Effector CD8-positive, alpha-beta T cell (primary cell): ENCODE measurements around the gene RCAN2.
"Not testable (repeated sequence)": the region's sequence is repeated elsewhere in the genome, so short reads cannot be mapped to it uniquely, and the experiment has no call there.

Experiments
- DNase-seq: peaks from one replicate; lab custom pipeline; 2025; lab: John Stamatoyannopoulos, UW

The RCAN2 gene

GRCh38 chr6:46333481-46333880 lies 157.8 kb downstream of the RCAN2 start:
- DNase-seq, result no peak

- DNase-seq, result not testable (repeated sequence)
Measured at GRCh38 chr6:46332448-46332847, 158.8 kb downstream of the RCAN2 start.

GRCh38 chr6:46331461-46331860 lies 159.8 kb downstream of the RCAN2 start:
- DNase-seq, result no peak

GRCh38 chr6:46329568-46329967 lies 161.7 kb downstream of the RCAN2 start:
- no peak for DNase-seq

- DNase-seq, result no peak
Measured at GRCh38 chr6:46327779-46328178, 163.5 kb downstream of the RCAN2 start.

GRCh38 chr6:46325561-46326530 lies 165.4 kb downstream of the RCAN2 start:
- no peak for DNase-seq

- DNase-seq, result no peak
Measured at GRCh38 chr6:46324706-46325105, 166.5 kb downstream of the RCAN2 start.

- no peak for DNase-seq
Measured at GRCh38 chr6:46323966-46324622, 167.2 kb downstream of the RCAN2 start.

GRCh38 chr6:46323312-46323965 lies 167.8 kb downstream of the RCAN2 start:
- DNase-seq, result no peak

- DNase-seq, result no peak
Measured at GRCh38 chr6:46320505-46320904, 170.7 kb downstream of the RCAN2 start.

- DNase-seq, result no peak
Measured at GRCh38 chr6:46315589-46315988, 175.7 kb downstream of the RCAN2 start.

- no peak for DNase-seq
Measured at GRCh38 chr6:46312654-46313053, 178.6 kb downstream of the RCAN2 start.

GRCh38 chr6:46310196-46310595 lies 181.1 kb downstream of the RCAN2 start:
- no peak for DNase-seq

GRCh38 chr6:46306431-46306830 lies 184.8 kb downstream of the RCAN2 start:
- no peak for DNase-seq

GRCh38 chr6:46305833-46306232 lies 185.4 kb downstream of the RCAN2 start:
- no peak for DNase-seq

GRCh38 chr6:46305236-46305635 lies 186.0 kb downstream of the RCAN2 start:
- no peak for DNase-seq

- no peak for DNase-seq
Measured at GRCh38 chr6:46302816-46303215, 188.4 kb downstream of the RCAN2 start.

GRCh38 chr6:46302176-46302575 lies 189.1 kb downstream of the RCAN2 start:
- no peak for DNase-seq

GRCh38 chr6:46299253-46299652 lies 192.0 kb downstream of the RCAN2 start:
- DNase-seq, result no peak

GRCh38 chr6:46296586-46296985 lies 194.7 kb downstream of the RCAN2 start:
- no peak for DNase-seq

- DNase-seq, result no peak
Measured at GRCh38 chr6:46293641-46294316, 197.5 kb downstream of the RCAN2 start.

GRCh38 chr6:46291880-46292279 lies 199.4 kb downstream of the RCAN2 start:
- no peak for DNase-seq
